HG03460 (cell line): ENCODE results near the gene RALA.
"Not testable (repeated sequence)": the region's sequence is repeated elsewhere in the genome, so short reads cannot be mapped to it uniquely, and the experiment has no call there.

ENCODE experiments used
- ATAC-seq: cut with Tn5 transposase; IDR thresholded peaks from one replicate; pipeline ENCODE4 v1.9.1; 2021; ENCODE audit not compliant: unreplicated experiment

Gene RALA

DNA sequence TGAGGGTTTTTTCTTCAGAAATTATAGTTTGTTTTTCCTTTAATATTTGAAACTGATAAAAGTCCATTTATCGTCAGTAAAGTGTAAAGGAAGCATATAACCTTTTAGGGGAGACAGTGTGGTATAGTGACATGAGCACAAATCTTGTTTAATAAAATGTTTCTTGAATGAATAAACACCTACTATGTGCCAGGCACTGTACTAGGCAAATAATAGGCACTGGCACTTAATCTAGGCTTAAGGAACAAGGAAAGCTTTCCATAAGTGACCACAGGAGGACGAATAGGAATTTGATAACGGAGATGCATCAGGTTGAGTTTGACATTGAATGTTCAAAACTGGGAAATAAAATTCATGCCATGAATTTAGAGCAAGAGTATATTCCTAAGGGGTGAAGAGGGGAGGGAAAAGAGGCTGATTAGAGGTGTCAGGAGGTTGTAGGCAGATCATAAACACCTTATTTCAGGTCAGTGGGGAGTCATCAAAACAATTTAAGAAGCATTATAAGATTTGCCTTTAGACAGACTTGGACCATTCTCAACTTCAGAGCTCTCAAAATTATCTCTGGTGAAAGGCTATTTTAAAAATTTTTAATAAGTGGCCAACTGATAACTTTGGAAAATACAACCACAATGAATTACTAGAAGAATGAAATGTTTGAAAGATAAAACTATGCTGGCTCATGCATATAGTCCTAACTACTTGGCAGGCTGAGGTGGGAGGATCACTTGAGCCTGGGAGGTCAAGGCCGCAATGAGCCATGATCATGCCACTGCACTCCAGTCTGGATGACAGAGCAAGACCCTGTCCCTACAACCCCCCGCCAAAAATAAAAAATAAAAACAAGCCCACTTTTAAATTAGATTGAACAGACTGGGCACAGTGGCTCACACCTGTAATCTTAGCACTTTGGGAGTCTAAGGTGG, 22.4 kb downstream of the RALA start:
- ATAC-seq = no peak

DNA sequence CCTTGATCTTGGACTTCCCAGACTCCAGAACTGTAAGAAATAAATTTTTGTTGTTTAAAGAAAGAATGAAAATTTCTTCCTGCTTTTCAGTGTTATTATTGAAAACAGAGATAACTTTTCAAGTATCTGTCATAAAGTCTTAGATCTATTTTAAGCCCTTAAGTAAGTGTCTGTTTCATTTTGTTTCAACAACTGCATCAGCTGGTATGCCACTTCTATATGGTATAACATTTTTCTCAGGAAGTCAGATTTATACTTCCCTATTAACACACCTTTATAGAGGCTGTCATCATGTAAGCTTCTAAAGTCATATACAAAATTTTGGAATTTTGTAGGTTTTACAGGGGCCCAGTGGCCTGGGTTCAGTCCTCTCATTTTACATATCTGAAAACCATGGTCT, 24.4 kb downstream of the RALA start:
- no peak for ATAC-seq

DNA sequence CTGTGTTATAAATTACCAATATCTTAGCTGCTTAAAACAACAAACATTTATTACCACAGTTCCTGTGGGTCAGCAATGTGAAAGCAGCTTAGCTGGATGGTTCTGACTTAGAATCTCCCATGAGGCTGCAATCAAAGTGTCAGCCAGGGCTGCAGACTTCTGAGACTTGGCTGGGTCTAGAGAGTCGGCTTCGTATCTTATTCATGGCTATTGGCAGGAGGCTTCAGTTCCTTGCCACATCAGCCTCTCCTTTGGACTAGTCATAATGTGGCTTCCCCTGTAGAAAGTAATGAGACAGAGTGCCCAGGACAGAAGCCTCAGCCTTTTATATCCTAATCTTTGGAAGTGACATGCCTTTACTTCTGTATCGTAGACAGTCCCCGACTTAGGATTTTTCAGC, 27.3 kb downstream of the RALA start:
- no peak for ATAC-seq

DNA sequence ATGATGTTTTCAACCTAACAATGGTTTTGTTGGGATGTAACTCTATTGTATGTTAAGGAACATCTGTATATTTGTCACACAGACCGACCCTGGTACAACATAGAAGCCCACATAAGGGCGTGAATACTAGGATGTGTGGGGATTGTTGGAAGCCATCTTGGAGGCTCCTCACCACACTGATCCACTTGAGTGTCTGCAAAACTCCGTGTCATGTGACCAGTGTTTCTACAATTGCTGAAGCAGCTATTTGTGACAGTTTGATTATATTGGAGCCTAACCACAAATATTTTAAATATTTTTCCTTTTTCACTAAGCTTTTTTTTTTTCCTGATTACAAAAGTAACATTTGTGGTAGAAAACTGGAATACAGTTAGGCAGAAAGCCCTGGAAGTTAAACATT, 27.9 kb downstream of the RALA start:
- no peak for ATAC-seq

DNA sequence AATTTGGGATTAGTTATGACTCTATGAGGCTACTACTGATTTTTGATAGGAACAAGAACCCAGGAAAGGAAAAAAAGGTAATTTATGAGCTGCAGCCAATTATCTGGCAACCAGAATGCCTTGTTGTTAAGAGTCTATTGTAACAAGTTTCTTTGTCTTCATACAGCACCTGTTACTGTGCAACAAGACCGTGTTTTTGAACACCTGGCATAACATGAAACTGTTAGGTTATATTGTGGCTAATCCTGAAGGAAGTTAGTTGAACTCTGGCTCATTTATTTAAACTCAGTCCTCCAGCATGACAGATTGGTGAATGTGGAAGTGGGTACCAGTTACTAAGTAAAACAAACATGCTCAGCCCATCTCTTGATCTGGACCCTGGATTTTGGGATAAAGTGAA, 33.0 kb downstream of the RALA start:
- ATAC-seq = no peak

DNA sequence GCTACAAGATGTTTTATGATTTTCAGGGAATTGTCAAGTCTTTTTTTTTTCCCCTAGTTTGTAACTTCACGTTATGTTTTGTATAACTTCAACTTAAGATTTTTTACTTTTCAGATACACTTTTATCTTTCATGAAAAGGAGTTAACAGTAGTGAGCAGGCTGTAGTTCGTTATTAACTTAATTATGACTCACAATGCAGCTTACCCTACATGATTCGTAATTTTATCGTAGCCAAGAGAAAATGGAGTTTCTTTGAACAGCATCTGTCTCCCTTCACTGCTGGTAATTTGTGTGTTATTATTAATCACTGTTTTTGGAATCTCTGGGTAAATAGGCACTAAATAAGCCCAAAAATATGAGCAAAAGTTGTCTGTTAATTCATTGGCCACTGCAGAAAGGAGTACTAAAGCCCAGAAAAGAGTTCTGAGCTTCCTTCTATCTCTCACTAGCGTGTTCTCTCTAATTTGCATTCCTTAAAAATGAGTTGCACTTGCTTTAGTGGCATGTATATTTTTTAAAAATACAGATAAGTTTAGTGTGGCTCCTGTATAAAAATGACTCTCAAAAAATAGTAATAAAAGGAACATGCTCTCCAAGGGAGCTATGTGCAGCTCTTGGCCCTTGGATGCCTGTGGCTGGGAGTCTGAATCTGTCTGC, 36.1 kb downstream of the RALA start:
- no peak for ATAC-seq

DNA sequence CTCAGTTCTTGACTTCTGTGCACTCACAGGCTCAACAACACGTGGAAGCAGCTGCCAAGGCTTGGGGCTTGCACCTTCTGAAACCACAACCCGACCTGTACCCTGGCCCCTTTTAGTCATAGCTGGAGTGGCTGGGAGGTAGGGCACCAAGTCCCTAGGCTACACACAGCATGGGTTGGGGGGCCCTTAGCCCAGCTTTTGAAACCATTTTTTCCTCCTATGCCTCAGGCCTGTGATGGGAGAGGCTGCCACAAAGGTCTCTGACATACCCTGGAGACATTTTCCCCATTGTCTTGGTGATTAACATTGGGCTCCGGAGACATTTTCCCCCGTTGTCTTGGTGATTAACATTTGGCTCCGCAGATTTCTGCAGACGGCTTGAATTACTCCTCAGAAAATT, 38.6 kb downstream of the RALA start:
- no peak for ATAC-seq

DNA sequence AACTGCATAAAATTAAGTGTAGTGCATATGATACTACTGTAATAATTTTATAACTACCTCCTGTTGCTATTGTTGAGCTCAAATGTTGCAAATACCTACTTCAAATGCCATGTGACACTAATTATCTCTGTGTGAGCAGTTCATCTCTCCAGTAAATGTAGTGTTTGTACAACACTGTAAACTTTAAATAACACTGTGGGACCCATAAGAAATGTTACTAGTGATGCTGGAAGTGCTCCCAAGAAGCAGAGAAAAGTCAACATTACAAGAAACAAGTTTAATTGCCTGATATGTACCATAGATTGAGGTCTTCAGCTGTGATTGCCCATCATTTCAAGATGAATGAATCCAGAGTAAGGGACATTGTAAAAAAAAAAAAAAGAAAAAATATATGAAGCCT, 39.9 kb downstream of the RALA start:
- no peak for ATAC-seq

DNA sequence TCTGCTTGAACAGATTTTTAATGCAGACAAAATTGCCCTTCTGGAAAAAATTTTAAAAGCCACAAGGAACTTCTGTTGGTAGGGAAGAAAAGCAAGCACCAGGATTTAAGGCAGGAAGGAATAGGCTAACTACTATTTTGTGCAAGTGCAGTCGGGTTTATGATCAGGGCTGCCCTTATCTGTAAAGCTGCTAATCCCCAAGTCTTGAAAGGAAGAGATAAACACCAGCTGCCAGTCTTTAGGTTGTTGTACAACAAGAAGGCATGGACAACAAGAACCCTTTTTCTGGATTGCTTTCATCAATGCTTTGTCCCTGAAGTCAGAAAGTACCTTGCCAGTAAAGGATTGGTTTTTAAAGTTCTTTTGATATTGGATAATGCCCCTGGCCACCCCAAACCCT, 40.7 kb downstream of the RALA start:
- no peak for ATAC-seq

DNA sequence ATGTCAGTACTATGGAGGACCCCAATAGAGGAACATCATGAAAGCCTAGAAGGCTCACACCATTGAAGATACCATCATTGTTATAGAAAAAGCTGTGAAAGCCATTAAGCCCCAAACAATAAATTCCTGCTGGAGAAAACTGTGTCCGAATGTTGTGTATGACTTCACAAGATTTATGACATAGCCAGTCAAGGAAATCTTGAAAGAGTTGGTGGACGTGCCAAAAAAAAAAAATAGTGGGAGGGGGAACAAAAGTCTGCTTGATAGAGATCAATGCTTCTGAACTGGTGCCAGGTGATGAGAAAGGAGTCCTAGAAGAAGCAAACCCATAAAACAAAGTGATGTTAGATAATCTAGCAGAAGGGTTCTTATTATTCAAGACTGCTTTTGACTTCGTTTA, 41.2 kb downstream of the RALA start:
- no peak for ATAC-seq

DNA sequence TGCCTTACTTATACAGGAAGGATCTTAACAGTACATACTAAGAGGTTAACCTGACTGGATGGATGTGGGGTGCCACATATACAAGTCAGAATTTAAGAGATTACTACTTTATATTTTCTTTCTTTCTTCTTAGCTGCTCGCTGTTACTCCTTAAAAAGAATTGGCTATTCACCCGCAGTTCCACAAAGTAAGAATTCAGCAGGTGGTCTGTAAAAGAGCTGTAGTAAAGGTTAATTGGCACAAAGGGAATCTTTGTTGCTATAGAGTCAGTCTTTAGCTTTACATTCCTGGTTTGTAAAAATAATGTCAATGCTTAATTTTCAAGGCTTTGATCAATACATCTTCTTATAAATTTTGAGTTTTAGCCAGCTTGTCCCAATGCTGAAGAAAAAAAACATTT, 43.2 kb downstream of the RALA start:
- ATAC-seq = no peak

DNA sequence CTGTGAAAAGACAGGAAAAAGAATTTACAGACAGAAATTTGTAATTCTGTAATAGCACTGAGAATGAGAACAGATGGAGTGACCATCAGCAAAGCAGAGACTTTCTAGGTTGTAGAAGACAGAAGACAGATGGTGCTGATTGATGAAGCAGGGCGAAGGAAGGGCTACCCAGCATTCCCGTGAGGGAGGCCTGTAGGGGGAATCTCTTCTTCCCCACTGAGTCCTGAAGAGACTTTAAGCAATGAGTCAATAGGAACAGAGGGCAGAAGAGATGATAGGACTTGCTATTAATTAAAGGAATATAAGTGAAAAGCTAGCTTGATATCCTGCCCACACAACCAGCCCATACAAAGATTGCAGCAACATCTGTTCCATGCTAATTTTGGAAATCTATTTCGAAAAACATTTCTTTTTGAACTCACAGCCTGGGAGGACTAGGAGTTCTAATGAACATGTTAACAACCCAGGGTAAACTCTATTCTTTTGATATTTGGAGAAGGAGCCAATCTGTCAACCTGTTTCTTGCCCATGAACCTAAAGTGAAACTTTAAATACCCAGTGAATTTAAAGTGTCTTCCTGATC, 44.1 kb downstream of the RALA start:
- ATAC-seq = no peak

DNA sequence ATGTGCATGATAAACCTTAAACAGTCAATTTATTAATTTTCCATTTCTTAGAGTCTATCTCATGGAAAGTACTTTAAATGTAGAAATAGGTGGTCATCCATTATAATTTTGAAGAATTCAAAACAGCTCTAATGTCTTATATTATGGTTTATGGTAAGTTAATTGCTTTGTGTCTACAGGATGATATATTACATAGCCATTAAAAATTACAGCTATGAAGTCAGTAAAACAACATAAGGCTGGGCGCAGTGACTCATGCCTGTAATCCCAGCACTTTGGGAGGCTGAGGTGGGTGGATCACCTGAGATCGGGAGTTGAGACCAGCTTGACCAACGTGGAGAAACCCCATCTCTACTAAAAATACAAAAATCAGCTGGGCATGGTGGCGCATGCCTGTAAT, 44.9 kb downstream of the RALA start:
- ATAC-seq = not testable (repeated sequence)

DNA sequence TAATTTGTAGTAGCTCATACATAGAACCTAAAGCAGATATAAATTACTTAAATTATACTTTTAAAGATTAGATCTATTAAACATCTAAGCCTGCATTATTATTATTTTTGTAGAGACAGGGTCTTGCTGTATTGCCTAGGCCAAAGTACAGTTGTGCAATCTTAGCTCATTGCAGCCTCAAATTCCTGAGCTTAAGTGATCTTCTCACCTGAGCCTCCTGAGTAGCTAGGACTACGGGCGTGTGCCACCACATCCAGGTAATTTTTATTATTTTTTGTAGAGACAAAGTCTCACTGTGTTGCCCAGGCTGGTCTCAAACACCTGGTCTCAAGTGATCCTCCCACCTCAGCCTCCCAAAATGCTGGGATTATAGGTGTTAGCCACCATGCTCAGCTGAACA, 46.7 kb downstream of the RALA start:
- ATAC-seq = no peak

DNA sequence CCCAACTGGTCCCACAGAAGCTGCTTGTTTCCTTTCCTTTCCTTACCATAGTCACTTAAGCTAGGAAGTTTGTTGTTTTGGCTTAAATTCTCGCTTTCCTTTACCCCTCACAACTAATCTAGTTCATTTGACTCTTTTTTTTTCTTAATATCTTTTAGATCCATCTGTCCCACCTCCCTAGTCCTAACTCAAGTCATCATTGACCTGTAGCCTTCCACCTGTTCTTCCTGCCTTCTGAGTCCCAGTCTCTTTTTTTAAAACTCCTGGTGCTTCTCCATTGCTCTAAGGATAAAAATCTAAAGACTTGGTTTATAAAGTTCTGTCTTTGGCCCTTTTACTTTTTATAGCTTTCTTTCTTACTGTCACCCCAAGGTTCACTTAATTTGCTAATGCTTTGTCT, 47.6 kb downstream of the RALA start:
- ATAC-seq = no peak

DNA sequence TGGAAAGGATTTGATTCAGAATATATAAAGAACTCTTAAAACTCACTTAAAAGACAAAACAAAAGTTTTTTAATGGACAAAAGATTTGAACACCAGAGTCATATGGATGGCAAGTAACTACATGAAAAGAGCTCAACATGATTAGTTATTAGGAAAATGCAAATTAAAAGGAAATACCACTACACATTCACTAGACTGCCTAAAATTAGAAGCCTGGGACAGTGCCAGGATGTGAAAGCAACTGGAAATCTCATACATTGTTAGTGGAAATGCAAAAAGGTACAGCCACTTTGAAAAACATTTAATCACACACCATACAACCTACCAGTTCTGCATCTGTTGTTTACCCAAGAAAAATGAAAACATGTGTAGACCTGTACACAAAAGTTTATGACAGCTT, 48.8 kb downstream of the RALA start:
- ATAC-seq = no peak

DNA sequence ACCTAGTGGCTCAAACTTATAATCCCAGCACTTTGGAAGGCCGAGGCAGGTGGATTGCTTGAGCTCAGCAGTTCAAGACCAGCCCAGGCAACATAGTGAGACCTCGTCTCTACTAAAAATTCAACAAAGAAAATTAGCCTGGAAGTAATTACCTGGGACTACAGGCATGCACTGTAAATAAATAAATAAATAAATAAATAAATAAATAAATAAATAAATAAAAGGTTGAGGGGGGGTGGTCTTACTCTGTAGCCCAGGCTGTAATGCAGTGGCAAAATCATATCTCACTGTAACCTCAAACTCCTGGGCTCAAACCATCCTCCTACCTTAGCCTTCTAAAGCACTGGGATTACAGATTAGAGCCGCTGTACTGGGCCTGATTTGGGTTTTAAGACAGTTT, 50.5 kb downstream of the RALA start:
- no peak for ATAC-seq

DNA sequence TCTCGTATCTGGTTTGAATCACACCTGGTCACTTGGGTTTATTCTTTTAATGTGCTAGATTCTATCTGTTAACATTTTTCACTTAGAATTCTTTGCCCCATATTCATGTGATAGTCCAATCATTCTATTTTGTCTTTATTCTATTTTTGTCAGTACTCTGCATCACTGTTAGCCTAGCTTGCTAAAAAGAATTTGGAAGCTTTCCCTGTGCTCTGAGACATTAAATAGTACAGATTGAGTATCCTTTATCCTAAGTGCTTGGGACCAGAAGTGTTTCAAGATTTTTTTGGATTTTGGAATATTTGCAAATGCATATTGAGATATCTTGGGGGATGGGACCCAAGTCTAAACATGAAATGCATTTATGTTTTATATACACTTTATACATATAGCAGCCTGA, 51.0 kb downstream of the RALA start:
- no peak for ATAC-seq

DNA sequence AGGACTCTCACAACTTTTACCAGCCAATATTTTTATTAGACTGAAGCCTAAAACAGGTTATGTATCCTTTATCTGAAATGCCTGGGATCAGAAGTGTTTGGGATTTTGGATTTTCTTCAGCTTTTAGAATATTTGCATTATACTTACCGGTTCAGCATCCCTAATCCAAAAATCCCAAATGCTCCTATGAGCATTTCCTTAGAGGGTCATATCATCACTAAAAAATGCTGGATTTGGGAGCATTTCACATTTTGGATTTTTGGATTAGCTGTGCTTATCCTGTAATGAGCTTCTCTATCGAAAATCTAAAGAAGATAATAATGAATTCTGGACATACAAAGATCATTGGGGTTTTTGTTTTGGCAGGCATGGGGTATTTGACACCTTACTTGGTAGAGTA, 53.0 kb downstream of the RALA start:
- no peak for ATAC-seq

DNA sequence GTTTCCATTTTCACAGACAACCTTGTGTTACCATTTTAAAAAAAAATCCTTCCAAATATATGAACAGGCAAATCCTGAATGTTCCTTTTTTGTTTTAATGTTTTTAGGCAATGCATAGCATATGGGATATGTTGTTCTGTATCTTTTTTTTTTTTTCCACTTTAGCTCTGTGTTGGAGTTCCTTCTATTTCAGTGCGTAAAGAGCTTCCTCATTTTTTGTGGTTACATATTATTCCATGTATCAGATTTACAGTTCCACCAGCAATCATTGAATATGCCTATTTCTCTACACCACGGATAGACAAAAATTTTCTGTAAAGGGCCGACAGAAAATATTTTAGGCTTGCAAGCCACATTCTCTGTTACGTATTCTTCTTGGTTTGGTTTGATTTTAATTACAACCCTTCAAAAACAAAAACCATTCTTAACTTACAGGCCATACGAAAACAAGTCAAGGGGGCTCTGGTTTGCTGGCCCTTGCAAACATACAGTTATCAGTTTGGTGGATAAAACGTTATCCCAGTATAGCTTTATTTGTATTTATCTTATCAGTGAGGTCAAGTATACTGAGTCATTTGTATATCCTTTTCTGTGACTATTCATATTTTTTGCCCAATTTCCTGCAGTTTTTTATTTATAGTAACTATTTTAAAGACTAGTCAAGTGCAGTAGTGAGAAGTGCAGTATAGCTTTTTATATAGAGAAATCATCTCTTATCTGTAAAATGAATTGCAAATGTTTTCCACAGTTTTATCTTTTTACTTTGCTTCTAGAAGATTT, 55.7 kb downstream of the RALA start:
- ATAC-seq = no peak

DNA sequence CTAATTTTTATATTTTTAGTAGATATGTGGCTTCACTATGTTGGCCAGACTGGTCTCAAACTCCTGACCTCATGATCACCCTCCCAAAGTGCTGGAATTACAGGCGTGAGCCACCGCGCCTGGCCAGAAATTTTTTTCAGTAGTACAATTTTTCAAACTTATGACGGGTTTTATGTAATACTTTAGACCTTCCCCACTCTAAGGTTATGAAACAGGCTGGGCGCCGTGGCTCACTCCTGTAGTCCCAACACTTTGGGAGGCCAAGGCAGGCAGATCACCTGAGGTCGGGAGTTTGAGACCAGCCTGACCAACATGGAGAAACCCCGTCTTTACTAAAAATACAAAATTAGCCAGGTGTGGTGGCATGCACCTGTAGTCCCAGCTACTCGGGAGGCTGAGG, 56.5 kb downstream of the RALA start:
- not testable (repeated sequence) for ATAC-seq
